ENCODE measurements around the gene KCNH2. TPM values are rescaled to one million over a fixed set of nuclear protein-coding genes. Genes with fewer than 3 reads are reported as not detected.
A peak's percentile ranks its signal among the peaks of the same experiment; 100 is the strongest.

KCNH2 gene
- total RNA-seq, 1 donor from 2014 or later = 2.4 TPM

GRCh38 chr7:150954201-150954985, 23.7 kb downstream of the KCNH2 start:
- Histone ChIP-seq H3K4me3 (no peak overlapping the region), H3K9me3 (no peaks in the 10 kb centered on the region), H3K36me3 (no peaks in the 10 kb centered on the region), H3K4me1 (peaks cover 9% of the 10 kb centered on the region), H3K27me3 (ENCODE audit: low read depth) (peaks cover 54% of the 10 kb centered on the region), H3K27ac (no peak overlapping the region)
- ATAC-seq (no peak), DNase-seq (no peak)
- no peak for TF ChIP-seq CTCF (IDR thresholded peaks at IDR 0.05)
- intact Hi-C loops (cut with DNase I) = no loop called here

- peak; percentile 28 for DNase-seq
- no peak for TF ChIP-seq CTCF (IDR thresholded peaks at IDR 0.05)
- Histone ChIP-seq H3K27me3 (ENCODE audit: low read depth) (peaks cover 44% of the 10 kb centered on the region), H3K27ac (no peak overlapping the region), H3K36me3 (no peaks in the 10 kb centered on the region), H3K4me1 (peaks cover 9% of the 10 kb centered on the region), H3K4me3 (no peak overlapping the region), H3K9me3 (no peaks in the 10 kb centered on the region)
- ATAC-seq = no peak
- intact Hi-C loops (cut with DNase I) = no loop called here
These were observed 24.8 kb downstream of the KCNH2 start for GRCh38 chr7:150953061-150953997.

- TF ChIP-seq CTCF (IDR thresholded peaks at IDR 0.05) = no peak
- H3K9me3 ChIP-seq = no peaks in the 10 kb centered on the region
- no peak overlapping the region for H3K27ac ChIP-seq
- ATAC-seq (no peak), DNase-seq (peak; percentile 40)
- peaks cover 43% of the 10 kb centered on the region for H3K27me3 ChIP-seq (ENCODE audit: low read depth)
- peaks cover 9% of the 10 kb centered on the region for H3K4me1 ChIP-seq
- no peak overlapping the region for H3K4me3 ChIP-seq
- intact Hi-C loops (cut with DNase I) = no loop called here
- no peaks in the 10 kb centered on the region for H3K36me3 ChIP-seq
These were observed 25.6 kb downstream of the KCNH2 start for GRCh38 chr7:150952331-150953050.

DNA sequence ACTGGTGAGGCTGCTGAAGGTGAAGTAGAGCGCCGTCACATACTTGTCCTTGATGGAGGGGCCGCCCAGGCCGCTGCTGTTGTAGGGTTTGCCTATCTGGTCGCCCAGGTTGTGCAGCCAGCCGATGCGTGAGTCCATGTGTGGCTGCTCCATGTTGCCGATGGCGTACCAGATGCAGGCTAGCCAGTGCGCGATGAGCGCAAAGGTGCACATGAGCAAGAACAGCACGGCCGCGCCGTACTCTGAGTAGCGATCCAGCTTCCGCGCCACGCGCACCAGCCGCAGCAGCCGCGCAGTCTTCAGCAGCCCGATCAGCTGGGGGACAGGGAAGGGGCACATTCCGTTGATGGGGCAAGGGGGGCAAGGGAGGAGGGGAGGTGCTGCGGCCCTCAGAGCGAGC, 26.6 kb downstream of the KCNH2 start:
- DNase-seq (peak; percentile 39), ATAC-seq (no peak)
- H3K4me3 ChIP-seq = no peak overlapping the region
- H3K27me3 ChIP-seq (ENCODE audit: low read depth) = peaks cover 40% of the 10 kb centered on the region
- H3K4me1 ChIP-seq = peaks cover 9% of the 10 kb centered on the region
- no peak overlapping the region for H3K27ac ChIP-seq
- TF ChIP-seq CTCF (IDR thresholded peaks at IDR 0.05) = no peak
- no peaks in the 10 kb centered on the region for H3K36me3 ChIP-seq
- no peaks in the 10 kb centered on the region for H3K9me3 ChIP-seq
- intact Hi-C loops (cut with DNase I) = no loop called here

- no peak for ATAC-seq
- no peak overlapping the region for H3K27ac ChIP-seq
- intact Hi-C loops (cut with DNase I) = no loop called here
- DNase-seq = no peak
- H3K36me3 ChIP-seq = no peaks in the 10 kb centered on the region
- H3K27me3 ChIP-seq (ENCODE audit: low read depth) = peaks cover 40% of the 10 kb centered on the region
- peaks cover 8% of the 10 kb centered on the region for H3K4me1 ChIP-seq
- H3K4me3 ChIP-seq = no peak overlapping the region
- H3K9me3 ChIP-seq = no peaks in the 10 kb centered on the region
- no peak for TF ChIP-seq CTCF (IDR thresholded peaks at IDR 0.05)
These were observed 27.0 kb downstream of the KCNH2 start for GRCh38 chr7:150951181-150951520.
